Heart left ventricle (tissue), 16 donors: ENCODE data around the gene MPHOSPH6. TPM values are rescaled to one million over a fixed set of nuclear protein-coding genes. Genes with fewer than 3 reads are reported as not detected.

Experiments used
- ATAC-seq, 4 donors: fragments of 200-7000 bp; cut with Tn5 transposase; one replicate each; pipeline ENCODE4 v1.9.1; 2020 to 2022; ENCODE audit warnings: moderate library complexity in 4 of 4, mild to moderate bottlenecking in 3 of 4, moderate number of reproducible peaks in 1 of 4
- DNase-seq, 5 donors: peaks; one replicate each; pipeline ENCODE4 v3.0.0-alpha.2; 2020
- H3K27ac ChIP-seq, 12 donors: fragments of 200-600 bp; sonication (generic) in 4 of 12; one replicate each; pipeline versions ENCODE4 v1.5.0 to v1.8.0; 2016 to 2022; ENCODE audit warnings: mild to moderate bottlenecking in 2 of 12
- H3K27me3 ChIP-seq, 9 donors: fragments of 200-600 bp; sonication (generic) in 2 of 9; one replicate each; pipeline versions ENCODE4 v1.5.1 to v1.8.0; 2016 to 2022; ENCODE audit warnings: mild to moderate bottlenecking in 3 of 9
- H3K36me3 ChIP-seq, 9 donors: fragments of 200-600 bp; sonication (generic) in 2 of 9; one replicate each; pipeline versions ENCODE4 v1.5.0 to v1.8.0; 2018 to 2022; ENCODE audit warnings: mild to moderate bottlenecking in 2 of 9
- H3K4me1 ChIP-seq, 12 donors: fragments of 200-600 bp; sonication (generic) in 4 of 12; one replicate each; pipeline versions ENCODE4 v1.5.0 to v1.8.0; 2016 to 2022; ENCODE audit warnings: mild to moderate bottlenecking in 3 of 12
- H3K4me3 ChIP-seq, 12 donors: fragments of 200-600 bp; sonication (generic) in 4 of 12; one replicate each; pipeline versions ENCODE4 v1.5.0 to v1.8.0; 2017 to 2022; ENCODE audit warnings: mild to moderate bottlenecking in 9 of 12, moderate library complexity in 4 of 12
- H3K9me3 ChIP-seq, 12 donors: fragments of 200-600 bp; sonication (generic) in 4 of 12; one replicate each; pipeline versions ENCODE4 v1.5.0 to v1.8.0; 2016 to 2022; ENCODE audit warnings: mild to moderate bottlenecking in 1 of 12
- CTCF ChIP-seq, 12 donors: fragments of 200-600 bp; sonication (generic) in 4 of 12; IDR thresholded peaks; one replicate each; pipeline versions ENCODE4 v1.5.0 to v1.8.0; 2018 to 2022; ENCODE audit warnings: antibody characterized with exemption in 12 of 12, mild to moderate bottlenecking in 5 of 12
- POLR2A ChIP-seq, 2 donors: fragments of 450-650 bp; IDR thresholded peaks; one replicate each; pipeline ENCODE4 v1.6.1; 2017; ENCODE audit warnings: antibody characterized with exemption in 2 of 2, mild to moderate bottlenecking in 2 of 2, moderate library complexity in 2 of 2
- WGBS, 4 donors: extraction: QIAGEN DNeasy Blood & Tissue Kit in 2 of 4; methylation state at CpG; one replicate each; pipeline versions ENCODE4 v1.1.5 to v1.1.7; 2013 to 2018; 5-methylcytosine and 5-hydroxymethylcytosine counted together
- intact Hi-C, 10 donors: fragments of 100-400 bp; cut with DNase I; formaldehyde crosslinking; loops; one replicate each; pipeline versions ENCODE4 v1.11.1 to v1.14.2; 2022
- polyA plus RNA-seq, 2 donors: library from polyadenylated mRNA; stranded (reverse); fragments of 200-250 nt; gene quantifications; one replicate each; pipeline ENCODE4 v1.2.3, GENCODE V29; 2013
- total RNA-seq, 9 donors: library from RNA; depleted of rRNA in 2 of 9; stranded (reverse); fragments of >200 nt in 2 of 9; fragmentation: NEBNext Ultra II Directional in 3 of 9; extraction: Animal tissue kit (Norgen Biotek cat#: 25700) in 3 of 9; gene quantifications; one replicate each; pipeline versions ENCODE4 v1.1.0 to v1.2.4, GENCODE V29; 2016 to 2023
- donor health status: ischemic (EF 13 %, LVEDD 7.1; RV severe dilation, severe dysfunction).
- donor health status: healthy with polysubstance abuse.
- donor health status: DM: no; HTN: yes; CAD: no.
- donor health status: DM: no; HTN: no; CAD: no.
- donor health status: ischemic (EF 25% LVEDD 6.9; RV normal size, moderate dysfunction).
- donor health status: ischemic (EF 25% LVEDD 5.7; RV mildly dilated, moderate dysfunction).
- donor health status: healthy.
- donor health status: DM: yes; HTN: yes; CAD: no.
- donor health status: ischemic (EF 35%, LVEDD 5.7; RV mildly dilated, moderate dysfunction).
- donor health status: nonischemic (EF 11% LVEDD 7.7; RV severe dilation, severe dysfunction).
- donor health status: DM: yes; HTN: yes; CAD: no.
- donor health status: PGD.
- donor health status: ischemic (EF 29% LVEDD 5.4; RV normal size, mild dysfunction).
- donor health status: nonischemic (EF 23%, LVEDD 6.1; RV moderate dilation, normal function).

The MPHOSPH6 gene
- total and polyA plus RNA-seq, 11 donors, result 6.4 to 20.5 (median 8.9) TPM

GRCh38 chr16:82157836-82158235, 12.2 kb downstream of the MPHOSPH6 start:
- TF ChIP-seq CTCF (IDR thresholded peaks at IDR 0.05) (no peak), POLR2A (IDR thresholded peaks at IDR 0.05) (no peak)
- Histone ChIP-seq H3K27me3 (no peaks in the 10 kb centered on the region), H3K4me3 (no peak overlapping the region), H3K9me3 (peaks cover 0 to 13% (median 0%) of the 10 kb centered on the region in 12 donors), H3K27ac (no peak overlapping the region), H3K36me3 (peaks cover 0 to 45% (median 33%) of the 10 kb centered on the region in 9 donors), H3K4me1 (peaks cover 0 to 14% (median 0%) of the 10 kb centered on the region in 12 donors)
- 69 to 92% (median 83%) methylated on average over 5 of the region's 5 CpGs for WGBS, 4 donors
- intact Hi-C loops, result no loop called here
- no peak for ATAC-seq
- DNase-seq, result no peak

DNA sequence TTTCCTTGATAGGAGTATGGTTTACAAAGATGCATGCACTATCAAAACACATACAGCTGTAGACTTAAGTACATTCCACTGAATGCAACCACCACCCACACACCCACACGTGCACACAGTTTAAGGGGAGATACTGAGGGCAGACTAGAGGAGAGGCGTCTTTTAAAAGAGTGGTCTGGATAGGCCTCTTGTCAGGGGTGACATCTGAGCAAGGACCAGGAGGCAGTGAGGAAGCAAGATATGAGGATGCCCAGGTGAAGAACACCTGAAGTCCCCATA, 12.6 kb downstream of the MPHOSPH6 start:
- ATAC-seq (no peak), DNase-seq (no peak)
- no peaks in the 10 kb centered on the region for H3K27me3 ChIP-seq
- H3K36me3 ChIP-seq, result peaks cover 0 to 44% (median 30%) of the 10 kb centered on the region in 9 donors
- no peak overlapping the region for H3K27ac ChIP-seq
- 69 to 83% (median 78%) methylated on average over 2 of the region's 2 CpGs for WGBS, 4 donors
- peaks cover 0 to 14% (median 0%) of the 10 kb centered on the region in 12 donors for H3K4me1 ChIP-seq
- no peak for TF ChIP-seq CTCF (IDR thresholded peaks at IDR 0.05)
- no peak for TF ChIP-seq POLR2A (IDR thresholded peaks at IDR 0.05)
- H3K9me3 ChIP-seq, result peaks cover 0 to 13% (median 0%) of the 10 kb centered on the region in 12 donors
- intact Hi-C loops, result no loop called here
- no peak overlapping the region for H3K4me3 ChIP-seq

- no peak for DNase-seq
- Histone ChIP-seq H3K36me3 (peaks cover 0 to 39% (median 24%) of the 10 kb centered on the region in 9 donors), H3K9me3 (peaks cover 0 to 13% (median 0%) of the 10 kb centered on the region in 12 donors), H3K4me1 (peaks cover 0 to 14% (median 0%) of the 10 kb centered on the region in 12 donors), H3K27me3 (no peaks in the 10 kb centered on the region), H3K4me3 (no peak overlapping the region), H3K27ac (no peak overlapping the region)
- WGBS, 4 donors, result 83 to 97% (median 92%) methylated on average over 14 of the region's 14 CpGs
- intact Hi-C loops, result no loop called here
- ATAC-seq, result no peak
- TF ChIP-seq POLR2A (IDR thresholded peaks at IDR 0.05), result no peak
- TF ChIP-seq CTCF (IDR thresholded peaks at IDR 0.05), result no peak
Observed at GRCh38 chr16:82156761-82157533, 13.1 kb downstream of the MPHOSPH6 start.

GRCh38 chr16:82152641-82153112, 17.3 kb downstream of the MPHOSPH6 start:
- no peak for ATAC-seq
- no peak overlapping the region for H3K4me3 ChIP-seq
- H3K36me3 ChIP-seq, result peaks cover 0 to 44% (median 15%) of the 10 kb centered on the region in 9 donors
- no peak overlapping the region for H3K27ac ChIP-seq
- peaks cover 0 to 12% (median 0%) of the 10 kb centered on the region in 12 donors for H3K4me1 ChIP-seq
- intact Hi-C loops, result no loop called here
- DNase-seq, result no peak
- no peaks in the 10 kb centered on the region for H3K27me3 ChIP-seq
- H3K9me3 ChIP-seq, result peaks cover 0 to 13% (median 0%) of the 10 kb centered on the region in 12 donors
- 83 to 98% (median 90%) methylated on average over 8 of the region's 8 CpGs for WGBS, 4 donors
- TF ChIP-seq POLR2A (IDR thresholded peaks at IDR 0.05), result no peak
- no peak for TF ChIP-seq CTCF (IDR thresholded peaks at IDR 0.05)
